ENCODE data around the gene KCND3. TPM values are rescaled to one million over a fixed set of nuclear protein-coding genes. Genes with fewer than 3 reads are reported as not detected.

Gene KCND3
- total RNA-seq, 3 donors from 2014 or later (not counting 1 experiment from before 2014, with no cell fraction given): 0.07 to 0.16 TPM; not detected in 1

DNA sequence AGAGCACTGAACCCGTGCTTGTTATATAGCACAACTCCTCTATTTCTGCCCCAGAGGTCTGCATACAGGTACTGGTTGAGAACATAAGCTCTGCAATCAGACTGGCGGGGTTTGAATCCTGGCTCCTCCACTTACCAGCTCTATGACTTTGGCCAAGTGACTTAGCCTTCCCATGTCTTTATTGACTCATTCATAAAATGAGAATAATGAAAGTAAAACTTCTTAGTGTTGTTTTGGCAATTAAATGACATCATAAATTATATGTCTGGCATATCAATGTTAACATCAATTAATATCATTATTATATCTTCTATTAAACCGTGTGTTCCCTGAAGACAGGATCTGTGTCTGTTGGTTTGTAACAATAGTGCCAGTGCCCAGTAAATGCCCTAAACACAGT, 254.6 kb downstream of the KCND3 start:
- Histone ChIP-seq H3K27me3 (ENCODE audit: control insufficient read depth, insufficient read depth, low read length) (peaks cover 12% of the 10 kb centered on the region), H3K27ac (ENCODE audit: low read length) (no peak overlapping the region), H3K4me3 (ENCODE audit: low read length) (no peak overlapping the region), H3K4me1 (ENCODE audit: control insufficient read depth, insufficient read depth, low read length) (peaks cover 24% of the 10 kb centered on the region), H3K36me3 (ENCODE audit: control insufficient read depth, insufficient read depth, low read length) (no peaks in the 10 kb centered on the region), H3K9me3 (ENCODE audit: control insufficient read depth, insufficient read depth, low read length) (no peaks in the 10 kb centered on the region)
- Mint-ChIP-seq H3K9me3 (no peaks in the 10 kb centered on the region), H3K4me3 (no peak overlapping the region), H3K4me1 (peaks cover 19 to 23% of the 10 kb centered on the region in 2 donors), H3K27ac (no peak overlapping the region), H3K27me3 (ENCODE audit: low read depth in 2 of 2) (peaks cover 11 to 16% of the 10 kb centered on the region in 2 donors), H3K36me3 (no peaks in the 10 kb centered on the region)
- ATAC-seq: no peak
- TF ChIP-seq, protein P1, sequence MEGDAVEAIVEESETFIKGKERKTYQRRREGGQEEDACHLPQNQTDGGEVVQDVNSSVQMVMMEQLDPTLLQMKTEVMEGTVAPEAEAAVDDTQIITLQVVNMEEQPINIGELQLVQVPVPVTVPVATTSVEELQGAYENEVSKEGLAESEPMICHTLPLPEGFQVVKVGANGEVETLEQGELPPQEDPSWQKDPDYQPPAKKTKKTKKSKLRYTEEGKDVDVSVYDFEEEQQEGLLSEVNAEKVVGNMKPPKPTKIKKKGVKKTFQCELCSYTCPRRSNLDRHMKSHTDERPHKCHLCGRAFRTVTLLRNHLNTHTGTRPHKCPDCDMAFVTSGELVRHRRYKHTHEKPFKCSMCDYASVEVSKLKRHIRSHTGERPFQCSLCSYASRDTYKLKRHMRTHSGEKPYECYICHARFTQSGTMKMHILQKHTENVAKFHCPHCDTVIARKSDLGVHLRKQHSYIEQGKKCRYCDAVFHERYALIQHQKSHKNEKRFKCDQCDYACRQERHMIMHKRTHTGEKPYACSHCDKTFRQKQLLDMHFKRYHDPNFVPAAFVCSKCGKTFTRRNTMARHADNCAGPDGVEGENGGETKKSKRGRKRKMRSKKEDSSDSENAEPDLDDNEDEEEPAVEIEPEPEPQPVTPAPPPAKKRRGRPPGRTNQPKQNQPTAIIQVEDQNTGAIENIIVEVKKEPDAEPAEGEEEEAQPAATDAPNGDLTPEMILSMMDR (IDR thresholded peaks at IDR 0.05): no peak
- no peak for DNase-seq
- WGBS (ENCODE audit: insufficient coverage): 85% methylated on average over 3 of the region's 3 CpGs
- intact Hi-C loops (cut with micrococcal nuclease): no loop called here

- TF ChIP-seq, protein P1 (IDR thresholded peaks at IDR 0.05): no peak
- intact Hi-C loops (cut with micrococcal nuclease): no loop called here
- H3K27ac Mint-ChIP-seq: no peak overlapping the region
- peaks cover 15 to 19% of the 10 kb centered on the region in 2 donors for H3K4me1 Mint-ChIP-seq
- ATAC-seq (no peak), DNase-seq (no peak)
- no peaks in the 10 kb centered on the region for H3K9me3 ChIP-seq (ENCODE audit: control insufficient read depth, insufficient read depth, low read length)
- H3K9me3 Mint-ChIP-seq: no peaks in the 10 kb centered on the region
- H3K4me3 Mint-ChIP-seq: no peak overlapping the region
- peaks cover 20% of the 10 kb centered on the region for H3K4me1 ChIP-seq (ENCODE audit: control insufficient read depth, insufficient read depth, low read length)
- WGBS (ENCODE audit: insufficient coverage): 93% methylated on average over 3 of the region's 3 CpGs
- no peaks in the 10 kb centered on the region for H3K36me3 Mint-ChIP-seq
- no peak overlapping the region for H3K4me3 ChIP-seq (ENCODE audit: low read length)
- H3K27ac ChIP-seq (ENCODE audit: low read length): no peak overlapping the region
- H3K27me3 ChIP-seq (ENCODE audit: control insufficient read depth, insufficient read depth, low read length): peaks cover 12% of the 10 kb centered on the region
- peaks cover 11 to 14% of the 10 kb centered on the region in 2 donors for H3K27me3 Mint-ChIP-seq (ENCODE audit: low read depth in 2 of 2)
- no peaks in the 10 kb centered on the region for H3K36me3 ChIP-seq (ENCODE audit: control insufficient read depth, insufficient read depth, low read length)
These were observed 255.0 kb downstream of the KCND3 start for GRCh38 chr1:111734426-111734825.

DNA sequence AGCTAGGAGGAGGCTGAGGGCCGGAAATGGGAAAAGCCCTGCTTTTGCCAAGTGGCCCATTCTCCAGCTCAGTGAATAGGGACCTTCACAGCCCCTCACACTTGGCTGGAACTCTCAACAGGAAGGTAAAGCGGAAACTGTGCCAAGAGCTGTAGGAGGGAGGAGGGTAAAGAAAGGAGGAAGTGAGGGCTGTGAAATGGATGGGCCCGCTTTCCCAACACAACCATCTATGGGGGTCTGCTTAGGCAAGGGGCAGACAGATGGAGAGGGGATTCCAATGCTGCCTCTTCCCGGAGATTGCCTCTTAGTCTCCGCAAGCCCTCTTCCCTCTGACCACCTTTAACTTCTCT, 255.5 kb downstream of the KCND3 start:
- no peak overlapping the region for H3K27ac Mint-ChIP-seq
- peaks cover 11 to 14% of the 10 kb centered on the region in 2 donors for H3K27me3 Mint-ChIP-seq (ENCODE audit: low read depth in 2 of 2)
- ATAC-seq: no peak
- Histone ChIP-seq H3K4me1 (ENCODE audit: control insufficient read depth, insufficient read depth, low read length) (peaks cover 18% of the 10 kb centered on the region), H3K36me3 (ENCODE audit: control insufficient read depth, insufficient read depth, low read length) (no peaks in the 10 kb centered on the region), H3K27ac (ENCODE audit: low read length) (no peak overlapping the region), H3K4me3 (ENCODE audit: low read length) (no peak overlapping the region), H3K9me3 (ENCODE audit: control insufficient read depth, insufficient read depth, low read length) (no peaks in the 10 kb centered on the region), H3K27me3 (ENCODE audit: control insufficient read depth, insufficient read depth, low read length) (peaks cover 12% of the 10 kb centered on the region)
- intact Hi-C loops (cut with micrococcal nuclease): no loop called here
- H3K9me3 Mint-ChIP-seq: no peaks in the 10 kb centered on the region
- no peak overlapping the region for H3K4me3 Mint-ChIP-seq
- peaks cover 14% of the 10 kb centered on the region in 2 donors for H3K4me1 Mint-ChIP-seq
- no peak for DNase-seq
- no peaks in the 10 kb centered on the region for H3K36me3 Mint-ChIP-seq
- TF ChIP-seq, protein P1 (IDR thresholded peaks at IDR 0.05): no peak
- 84% methylated on average over 4 of the region's 5 CpGs for WGBS (ENCODE audit: insufficient coverage)

All from natural killer cell (primary cell).